Activated naive CD4-positive, alpha-beta T cell treated with anti-CD3 and anti-CD28 coated beads, Interleukin-2, amount 50 U/mL, for 24 hours (primary cell): Measurements from ENCODE around the gene U2SURP.

Experiments
- H3K27ac Mint-ChIP-seq: one replicate; pipeline ENCODE4 v1.8.0; 2021; ENCODE audit warnings: mild to moderate bottlenecking, mixed read lengths
- H3K27me3 Mint-ChIP-seq: one replicate; pipeline ENCODE4 v1.8.0; 2021; ENCODE audit warnings: mixed read lengths
- H3K36me3 Mint-ChIP-seq: one replicate; pipeline ENCODE4 v1.8.0; 2021; ENCODE audit warnings: mixed read lengths
- H3K4me1 Mint-ChIP-seq: one replicate; pipeline ENCODE4 v1.8.0; 2021; ENCODE audit warnings: mixed read lengths
- H3K4me3 Mint-ChIP-seq: one replicate; pipeline ENCODE4 v1.8.0; 2021; ENCODE audit warnings: mild to moderate bottlenecking, mixed read lengths
- H3K9me3 Mint-ChIP-seq: one replicate; pipeline ENCODE4 v1.8.0; 2021; ENCODE audit warnings: mixed read lengths

Gene U2SURP

DNA sequence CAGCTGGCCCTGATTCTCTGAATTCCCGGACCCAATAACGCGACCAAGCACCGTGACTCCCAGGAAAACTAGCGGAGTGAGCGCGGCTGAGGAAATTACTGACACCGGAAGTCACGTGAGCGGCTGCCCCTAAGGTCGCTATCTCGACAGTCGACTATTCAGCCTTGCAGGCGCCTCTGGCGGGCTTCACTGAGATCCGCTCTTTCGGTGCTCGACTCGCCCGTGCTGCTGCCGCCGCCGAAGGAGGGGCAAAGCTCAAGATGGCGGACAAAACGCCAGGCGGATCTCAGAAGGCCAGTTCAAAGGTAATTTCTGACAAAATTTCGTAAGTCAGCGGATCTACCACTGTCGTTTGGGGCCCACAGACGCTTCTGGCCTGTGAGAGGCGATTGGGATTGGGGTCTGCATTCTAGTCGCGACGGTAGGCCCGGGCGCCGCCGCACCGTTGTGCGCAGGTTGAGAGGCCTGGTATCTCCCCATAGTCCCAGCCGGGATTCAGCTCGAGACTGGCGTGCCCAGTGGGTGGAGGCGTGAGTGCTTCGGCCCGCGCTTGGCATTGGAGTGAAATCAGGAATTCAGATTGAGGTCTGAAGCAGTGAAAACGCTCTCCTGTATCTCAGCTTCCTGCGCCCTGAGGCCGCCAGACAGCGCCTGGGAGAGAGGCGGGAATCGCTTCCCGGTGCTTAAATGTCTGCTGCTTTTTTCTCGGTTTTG, at the start of gene U2SURP:
U2SURP (plus strand) TSS at position 202 of the 714 bp plus-strand sequence; CDS start at position 261, 59 bp downstream.
- Mint-ChIP-seq H3K9me3 (no peaks in the 10 kb centered on the region), H3K4me3 (peak within 1 kb of the TSS; percentile 98), H3K27ac (peak within 1 kb of the TSS; percentile 97), H3K36me3 (peaks cover 8% of the 10 kb centered on the region), H3K27me3 (no peaks in the 10 kb centered on the region), H3K4me1 (peaks cover 38% of the 10 kb centered on the region)

GRCh38 chr3:142951794-142952193, 49.6 kb upstream of the U2SURP start:
- H3K4me3 Mint-ChIP-seq = no peak overlapping the region
- H3K27ac Mint-ChIP-seq = no peak overlapping the region
- H3K27me3 Mint-ChIP-seq = peaks cover 25% of the 10 kb centered on the region

GRCh38 chr3:142952272-142953193, 48.8 kb upstream of the U2SURP start:
- Mint-ChIP-seq H3K27ac (no peak overlapping the region), H3K9me3 (no peaks in the 10 kb centered on the region), H3K4me1 (no peaks in the 10 kb centered on the region), H3K4me3 (no peak overlapping the region), H3K27me3 (peaks cover 28% of the 10 kb centered on the region), H3K36me3 (no peaks in the 10 kb centered on the region)

More at GRCh38 chr3:142951794-142952193, 49.6 kb upstream of the U2SURP start:
- Mint-ChIP-seq H3K36me3 (no peaks in the 10 kb centered on the region), H3K9me3 (no peaks in the 10 kb centered on the region), H3K4me1 (no peaks in the 10 kb centered on the region)

- H3K27me3 Mint-ChIP-seq = peaks cover 27% of the 10 kb centered on the region
- H3K4me1 Mint-ChIP-seq = no peaks in the 10 kb centered on the region
- H3K36me3 Mint-ChIP-seq = no peaks in the 10 kb centered on the region
- no peak overlapping the region for H3K4me3 Mint-ChIP-seq
- H3K9me3 Mint-ChIP-seq = no peaks in the 10 kb centered on the region
- no peak overlapping the region for H3K27ac Mint-ChIP-seq
These were observed 47.9 kb upstream of the U2SURP start for GRCh38 chr3:142953443-142953842.

- Mint-ChIP-seq H3K27me3 (peaks cover 40% of the 10 kb centered on the region), H3K36me3 (no peaks in the 10 kb centered on the region), H3K9me3 (no peaks in the 10 kb centered on the region), H3K4me3 (no peak overlapping the region), H3K27ac (no peak overlapping the region), H3K4me1 (peaks cover 10% of the 10 kb centered on the region)
These were observed 42.7 kb upstream of the U2SURP start for GRCh38 chr3:142958707-142959106.

DNA sequence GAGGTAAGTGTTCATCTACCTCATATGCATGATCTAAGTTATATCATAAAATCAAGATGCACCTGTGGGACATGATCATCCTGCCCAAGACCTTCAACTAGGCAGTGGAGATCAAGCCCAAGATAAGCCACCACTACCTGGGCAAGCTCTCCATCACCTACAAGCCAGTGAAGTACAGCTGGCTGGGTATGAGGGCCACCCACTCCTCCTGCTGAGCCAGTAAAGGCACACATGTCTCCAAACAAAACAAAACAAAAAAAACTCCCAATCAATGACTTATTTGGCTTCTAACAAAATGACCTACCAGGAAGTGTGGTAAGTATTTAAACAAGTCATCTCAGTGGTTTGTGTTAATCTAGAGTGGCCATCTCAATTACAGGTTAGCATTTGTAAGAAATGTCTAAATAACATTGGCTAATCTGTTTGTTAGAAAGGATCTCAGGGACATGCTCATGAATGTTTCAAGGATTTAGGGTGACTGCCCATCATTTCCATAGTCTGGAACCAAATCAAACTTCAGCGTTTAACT, 41.0 kb upstream of the U2SURP start:
- H3K4me3 Mint-ChIP-seq = no peak overlapping the region

GRCh38 chr3:142961539-142961938, 39.8 kb upstream of the U2SURP start:
- no peak overlapping the region for H3K4me3 Mint-ChIP-seq
- H3K27me3 Mint-ChIP-seq = peaks cover 53% of the 10 kb centered on the region

More for the DNA sequence above, 41.0 kb upstream of the U2SURP start:
- Mint-ChIP-seq H3K27ac (no peak overlapping the region), H3K9me3 (no peaks in the 10 kb centered on the region), H3K4me1 (peaks cover 15% of the 10 kb centered on the region), H3K27me3 (peaks cover 49% of the 10 kb centered on the region), H3K36me3 (no peaks in the 10 kb centered on the region)

DNA sequence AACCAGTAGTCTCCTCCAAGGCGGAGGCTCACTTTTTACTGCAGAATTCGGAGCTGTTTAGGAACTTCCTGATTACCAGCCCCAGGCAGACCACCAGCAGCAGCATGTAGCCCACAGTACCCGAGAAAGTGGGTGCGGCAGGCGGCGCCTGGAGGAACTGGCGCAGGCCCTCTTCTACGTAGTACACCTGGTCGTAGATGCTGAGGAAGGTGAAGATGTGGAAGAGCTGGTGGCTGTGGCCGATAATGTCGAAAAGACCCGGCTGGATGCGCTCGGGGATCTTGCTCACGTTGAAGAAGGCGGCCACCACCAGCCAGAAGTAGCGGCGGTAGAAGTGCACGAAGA, 39.2 kb upstream of the U2SURP start:
- H3K36me3 Mint-ChIP-seq = no peaks in the 10 kb centered on the region
- H3K27ac Mint-ChIP-seq = no peak overlapping the region
- H3K4me1 Mint-ChIP-seq = peaks cover 15% of the 10 kb centered on the region
- peak overlapping the region; percentile 87 for H3K4me3 Mint-ChIP-seq
- no peaks in the 10 kb centered on the region for H3K9me3 Mint-ChIP-seq
- H3K27me3 Mint-ChIP-seq = peaks cover 54% of the 10 kb centered on the region

More at GRCh38 chr3:142961539-142961938, 39.8 kb upstream of the U2SURP start:
- Mint-ChIP-seq H3K27ac (no peak overlapping the region), H3K36me3 (no peaks in the 10 kb centered on the region), H3K4me1 (peaks cover 15% of the 10 kb centered on the region), H3K9me3 (no peaks in the 10 kb centered on the region)

DNA sequence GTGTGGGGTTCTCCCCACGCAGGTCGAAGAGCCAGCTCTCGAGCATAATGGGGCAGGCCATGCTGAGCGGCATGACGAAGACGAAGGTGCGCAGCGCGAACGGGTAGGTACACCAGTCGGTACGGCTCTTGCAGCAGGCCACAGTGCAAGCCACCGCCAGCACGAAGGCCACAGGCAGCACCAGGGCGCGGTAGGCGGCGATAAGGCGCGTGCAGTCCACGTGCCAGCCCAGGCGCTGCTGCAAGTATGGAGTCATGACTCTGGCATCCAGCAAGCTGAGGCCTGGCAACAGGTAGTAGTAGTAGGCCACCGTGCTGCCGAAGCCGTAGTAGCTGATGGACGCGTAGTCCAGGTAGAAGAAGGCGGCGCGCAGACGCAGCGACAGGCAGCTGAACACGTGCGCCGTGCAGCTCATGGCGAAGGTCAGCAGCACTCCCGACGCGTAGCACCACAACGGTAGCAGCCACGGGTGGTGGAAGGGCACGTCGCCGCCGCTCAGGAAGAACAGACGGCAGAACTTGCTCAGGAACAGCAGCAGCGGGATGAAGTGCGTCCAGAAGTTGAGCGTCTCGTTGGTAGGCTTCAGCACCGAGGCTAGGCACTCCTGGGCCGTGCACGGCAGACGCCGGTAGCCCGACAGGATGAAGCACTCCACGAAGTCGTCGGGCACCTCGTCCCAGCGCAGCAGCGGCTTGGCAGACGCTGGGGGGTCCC, 38.7 kb upstream of the U2SURP start:
- peak overlapping the region; percentile 87 for H3K4me3 Mint-ChIP-seq
- no peaks in the 10 kb centered on the region for H3K36me3 Mint-ChIP-seq
- H3K27me3 Mint-ChIP-seq = peaks cover 49% of the 10 kb centered on the region
- no peaks in the 10 kb centered on the region for H3K9me3 Mint-ChIP-seq
- H3K4me1 Mint-ChIP-seq = peaks cover 15% of the 10 kb centered on the region
- no peak overlapping the region for H3K27ac Mint-ChIP-seq

DNA sequence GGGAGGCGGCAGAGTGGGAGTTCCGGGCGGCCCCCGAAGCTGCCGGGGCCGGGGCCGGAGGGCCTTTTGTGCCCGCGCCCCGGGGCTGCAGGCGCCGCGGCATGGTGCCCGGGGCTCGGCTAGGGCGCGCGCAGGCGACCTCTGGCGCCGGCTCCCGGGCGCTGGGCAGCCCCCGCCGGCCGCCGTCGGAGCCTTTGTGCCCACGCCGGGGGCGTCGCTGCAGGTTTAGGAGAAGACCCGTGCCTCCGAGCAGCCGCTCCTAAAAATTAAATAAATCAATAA, 38.2 kb upstream of the U2SURP start:
- Mint-ChIP-seq H3K4me1 (peaks cover 15% of the 10 kb centered on the region), H3K36me3 (no peaks in the 10 kb centered on the region), H3K4me3 (peak overlapping the region; percentile 87), H3K27ac (no peak overlapping the region), H3K9me3 (no peaks in the 10 kb centered on the region), H3K27me3 (peaks cover 49% of the 10 kb centered on the region)

- H3K9me3 Mint-ChIP-seq = no peaks in the 10 kb centered on the region
- H3K27me3 Mint-ChIP-seq = peaks cover 46% of the 10 kb centered on the region
- peak within 1 kb of the TSS; percentile 87 for H3K4me3 Mint-ChIP-seq
- H3K36me3 Mint-ChIP-seq = no peaks in the 10 kb centered on the region
- peaks cover 15% of the 10 kb centered on the region for H3K4me1 Mint-ChIP-seq
- peak within 1 kb of the TSS; percentile 23 for H3K27ac Mint-ChIP-seq
These were observed 37.6 kb upstream of the U2SURP start, which contains the start of gene PAQR9 for GRCh38 chr3:142963516-142964448. TSS of gene PAQR9 (minus strand) at chr3:142963674. CDS start at chr3:142963336, 338 bp downstream.

- Mint-ChIP-seq H3K9me3 (no peaks in the 10 kb centered on the region), H3K4me1 (peaks cover 15% of the 10 kb centered on the region), H3K27ac (no peak overlapping the region), H3K36me3 (no peaks in the 10 kb centered on the region), H3K27me3 (peaks cover 42% of the 10 kb centered on the region), H3K4me3 (no peak overlapping the region)
These were observed 35.8 kb upstream of the U2SURP start for GRCh38 chr3:142965581-142965980.

- Mint-ChIP-seq H3K4me1 (peaks cover 15% of the 10 kb centered on the region), H3K9me3 (no peaks in the 10 kb centered on the region), H3K27ac (no peak overlapping the region), H3K4me3 (no peak overlapping the region), H3K36me3 (no peaks in the 10 kb centered on the region), H3K27me3 (peaks cover 41% of the 10 kb centered on the region)
These were observed 34.6 kb upstream of the U2SURP start for GRCh38 chr3:142966808-142967207.

DNA sequence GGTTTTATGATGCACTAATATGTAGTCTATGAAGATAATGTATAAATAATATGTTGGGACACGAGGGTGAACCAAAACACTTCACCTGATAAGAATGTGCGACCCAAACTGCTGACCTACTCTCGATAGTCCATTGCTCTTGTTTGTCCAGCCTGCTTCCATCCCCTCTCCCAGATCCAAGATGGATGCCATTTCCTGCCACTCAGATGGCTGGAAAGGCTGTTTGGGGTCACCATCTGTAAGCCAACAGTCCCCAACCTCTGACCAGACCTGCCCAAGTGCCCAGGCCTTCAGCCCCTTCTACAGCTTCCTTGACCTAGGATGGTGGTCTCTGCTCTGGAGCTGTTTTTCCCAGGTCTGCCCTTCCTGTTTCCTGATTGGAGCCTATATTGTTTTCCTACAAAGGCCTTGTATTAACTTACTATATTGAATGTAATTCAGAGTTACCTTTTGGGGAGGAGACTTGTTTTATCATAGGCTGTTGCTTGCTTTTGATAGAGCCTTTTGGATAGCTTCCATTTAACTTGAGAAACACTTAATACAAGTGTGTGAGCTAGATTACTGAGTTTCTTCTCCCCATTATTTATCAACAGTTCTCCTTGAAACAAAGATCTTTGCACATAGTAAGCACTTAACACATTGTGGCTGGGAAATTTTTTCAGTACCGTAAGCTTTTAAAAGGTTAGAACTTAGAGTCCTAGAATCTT, 32.9 kb upstream of the U2SURP start:
- no peaks in the 10 kb centered on the region for H3K9me3 Mint-ChIP-seq
- H3K4me1 Mint-ChIP-seq = peaks cover 4% of the 10 kb centered on the region
- H3K4me3 Mint-ChIP-seq = no peak overlapping the region
- H3K36me3 Mint-ChIP-seq = no peaks in the 10 kb centered on the region
- H3K27me3 Mint-ChIP-seq = peaks cover 33% of the 10 kb centered on the region
- H3K27ac Mint-ChIP-seq = no peak overlapping the region
